Measurements from ENCODE around the gene GJB1.
A peak's percentile ranks its signal among the peaks of the same experiment; 100 is the strongest.

Gene GJB1

GRCh38 chrX:71195964-71196649 is 26.9 kb upstream of the GJB1 start:
- Mint-ChIP-seq H3K4me3 (peak overlapping the region; percentile 80), H3K27ac (peak overlapping the region; percentile 91), H3K4me1 (peaks cover 35% of the 10 kb centered on the region), H3K36me3 (peaks cover 16% of the 10 kb centered on the region), H3K27me3 (no peaks in the 10 kb centered on the region), H3K9me3 (no peaks in the 10 kb centered on the region)
- CTCF ChIA-PET = no interaction called here
- DNase-seq = no peak

GRCh38 chrX:71198066-71198465 is 25.0 kb upstream of the GJB1 start:
- Mint-ChIP-seq H3K4me1 (peaks cover 25% of the 10 kb centered on the region), H3K36me3 (peaks cover 8% of the 10 kb centered on the region), H3K27me3 (no peaks in the 10 kb centered on the region), H3K27ac (peak overlapping the region; percentile 81), H3K9me3 (no peaks in the 10 kb centered on the region), H3K4me3 (peak overlapping the region; percentile 86)
- CTCF ChIA-PET = interaction anchor here (0.8 kb wide), 1 partner anchor 53 kb away, joined by 3 read pairs; no protein-coding TSS in a partner anchor
- no peak for DNase-seq

- H3K27me3 Mint-ChIP-seq = no peaks in the 10 kb centered on the region
- peak overlapping the region; percentile 68 for H3K27ac Mint-ChIP-seq
- H3K9me3 Mint-ChIP-seq = no peaks in the 10 kb centered on the region
- peaks cover 8% of the 10 kb centered on the region for H3K36me3 Mint-ChIP-seq
- H3K4me1 Mint-ChIP-seq = peaks cover 20% of the 10 kb centered on the region
- peak overlapping the region; percentile 4 for H3K4me3 Mint-ChIP-seq
- DNase-seq = no peak
- CTCF ChIA-PET = no interaction called here
These were observed 23.6 kb upstream of the GJB1 start for GRCh38 chrX:71199252-71200008.

- no peak overlapping the region for H3K4me3 Mint-ChIP-seq
- no peaks in the 10 kb centered on the region for H3K9me3 Mint-ChIP-seq
- no peaks in the 10 kb centered on the region for H3K4me1 Mint-ChIP-seq
- DNase-seq = no peak
- CTCF ChIA-PET = no interaction called here
- H3K27me3 Mint-ChIP-seq = peaks cover 16% of the 10 kb centered on the region
- no peak overlapping the region for H3K27ac Mint-ChIP-seq
- no peaks in the 10 kb centered on the region for H3K36me3 Mint-ChIP-seq
These were observed 12.2 kb upstream of the GJB1 start for GRCh38 chrX:71210816-71211215.

GRCh38 chrX:71212536-71212935 is 10.5 kb upstream of the GJB1 start:
- no peak for DNase-seq
- peaks cover 16% of the 10 kb centered on the region for H3K27me3 Mint-ChIP-seq
- H3K9me3 Mint-ChIP-seq = no peaks in the 10 kb centered on the region
- peaks cover 4% of the 10 kb centered on the region for H3K4me1 Mint-ChIP-seq
- H3K36me3 Mint-ChIP-seq = no peaks in the 10 kb centered on the region
- H3K27ac Mint-ChIP-seq = no peak overlapping the region
- no peak overlapping the region for H3K4me3 Mint-ChIP-seq
- CTCF ChIA-PET = no interaction called here

GRCh38 chrX:71214152-71214551 is 8.9 kb upstream of the GJB1 start:
- H3K36me3 Mint-ChIP-seq = no peaks in the 10 kb centered on the region
- CTCF ChIA-PET = no interaction called here
- no peak for DNase-seq
- peaks cover 14% of the 10 kb centered on the region for H3K27me3 Mint-ChIP-seq
- H3K9me3 Mint-ChIP-seq = no peaks in the 10 kb centered on the region
- H3K27ac Mint-ChIP-seq = no peak overlapping the region
- peaks cover 4% of the 10 kb centered on the region for H3K4me1 Mint-ChIP-seq
- no peak overlapping the region for H3K4me3 Mint-ChIP-seq

- no peak for DNase-seq
- H3K36me3 Mint-ChIP-seq = no peaks in the 10 kb centered on the region
- H3K4me3 Mint-ChIP-seq = no peak overlapping the region
- peaks cover 4% of the 10 kb centered on the region for H3K4me1 Mint-ChIP-seq
- peaks cover 11% of the 10 kb centered on the region for H3K27me3 Mint-ChIP-seq
- CTCF ChIA-PET = no interaction called here
- H3K9me3 Mint-ChIP-seq = no peaks in the 10 kb centered on the region
- H3K27ac Mint-ChIP-seq = no peak overlapping the region
These were observed 8.3 kb upstream of the GJB1 start for GRCh38 chrX:71214604-71215337.

- no peak overlapping the region for H3K4me3 Mint-ChIP-seq
- CTCF ChIA-PET = interaction anchor here (1.5 kb wide), 1 partner anchor 10 kb away, joined by 3 read pairs; no protein-coding TSS in a partner anchor
- no peak overlapping the region for H3K27ac Mint-ChIP-seq
- H3K4me1 Mint-ChIP-seq = peaks cover 4% of the 10 kb centered on the region
- no peaks in the 10 kb centered on the region for H3K36me3 Mint-ChIP-seq
- peaks cover 11% of the 10 kb centered on the region for H3K27me3 Mint-ChIP-seq
- no peak for DNase-seq
- no peaks in the 10 kb centered on the region for H3K9me3 Mint-ChIP-seq
These were observed 7.6 kb upstream of the GJB1 start for GRCh38 chrX:71215338-71215912.

- H3K36me3 Mint-ChIP-seq = no peaks in the 10 kb centered on the region
- CTCF ChIA-PET = interaction anchor here (1.5 kb wide), 1 partner anchor 9 kb away, joined by 3 read pairs; no protein-coding TSS in a partner anchor
- H3K4me3 Mint-ChIP-seq = no peak overlapping the region
- DNase-seq = no peak
- H3K27me3 Mint-ChIP-seq = peaks cover 11% of the 10 kb centered on the region
- no peaks in the 10 kb centered on the region for H3K9me3 Mint-ChIP-seq
- peaks cover 4% of the 10 kb centered on the region for H3K4me1 Mint-ChIP-seq
- H3K27ac Mint-ChIP-seq = no peak overlapping the region
These were observed 6.5 kb upstream of the GJB1 start for GRCh38 chrX:71216485-71216884.

GRCh38 chrX:71217298-71217697 is 5.7 kb upstream of the GJB1 start:
- no peaks in the 10 kb centered on the region for H3K9me3 Mint-ChIP-seq
- DNase-seq = no peak
- peaks cover 4% of the 10 kb centered on the region for H3K4me1 Mint-ChIP-seq
- H3K27ac Mint-ChIP-seq = no peak overlapping the region
- CTCF ChIA-PET = no interaction called here
- no peaks in the 10 kb centered on the region for H3K36me3 Mint-ChIP-seq
- no peak overlapping the region for H3K4me3 Mint-ChIP-seq
- H3K27me3 Mint-ChIP-seq = peaks cover 10% of the 10 kb centered on the region

- Mint-ChIP-seq H3K27ac (no peak overlapping the region), H3K27me3 (peaks cover 9% of the 10 kb centered on the region), H3K4me3 (no peak overlapping the region), H3K36me3 (no peaks in the 10 kb centered on the region), H3K9me3 (no peaks in the 10 kb centered on the region), H3K4me1 (peaks cover 4% of the 10 kb centered on the region)
- CTCF ChIA-PET = no interaction called here
- no peak for DNase-seq
These were observed 1.9 kb upstream of the GJB1 start for GRCh38 chrX:71221145-71221544.

- Mint-ChIP-seq H3K4me1 (no peaks in the 10 kb centered on the region), H3K36me3 (no peaks in the 10 kb centered on the region), H3K4me3 (no peak overlapping the region), H3K27ac (no peak overlapping the region), H3K27me3 (peaks cover 13% of the 10 kb centered on the region), H3K9me3 (no peaks in the 10 kb centered on the region)
- CTCF ChIA-PET = no interaction called here
- DNase-seq = no peak
These were observed 1.2 kb downstream of the GJB1 start for GRCh38 chrX:71224098-71224708.

GRCh38 chrX:71225009-71225408 is 2.0 kb downstream of the GJB1 start:
- CTCF ChIA-PET = interaction anchor here (0.6 to 1.0 kb wide), 2 partner anchors 9 to 243 kb away, joined by 3 read pairs; no protein-coding TSS in a partner anchor
- peaks cover 13% of the 10 kb centered on the region for H3K27me3 Mint-ChIP-seq
- DNase-seq = no peak
- no peaks in the 10 kb centered on the region for H3K36me3 Mint-ChIP-seq
- H3K4me1 Mint-ChIP-seq = no peaks in the 10 kb centered on the region
- H3K27ac Mint-ChIP-seq = no peak overlapping the region
- no peak overlapping the region for H3K4me3 Mint-ChIP-seq
- no peaks in the 10 kb centered on the region for H3K9me3 Mint-ChIP-seq

GRCh38 chrX:71225676-71226075 is 2.7 kb downstream of the GJB1 start:
- Mint-ChIP-seq H3K4me3 (no peak overlapping the region), H3K27me3 (peaks cover 16% of the 10 kb centered on the region), H3K36me3 (no peaks in the 10 kb centered on the region), H3K4me1 (no peaks in the 10 kb centered on the region), H3K27ac (no peak overlapping the region), H3K9me3 (no peaks in the 10 kb centered on the region)
- DNase-seq = no peak
- CTCF ChIA-PET = interaction anchor here (1.0 kb wide), 1 partner anchor 10 kb away, joined by 3 read pairs; no protein-coding TSS in a partner anchor
